Small intestine (tissue), 7 donors: ENCODE results near the gene RRAS. TPM values are rescaled to one million over a fixed set of nuclear protein-coding genes. Genes with fewer than 3 reads are reported as not detected.
A peak's percentile ranks its signal among the peaks of the same experiment; 100 is the strongest.

Experiments
- DNase-seq, 2 donors: peaks; one replicate each; pipeline versions ENCODE4 v3.0.0 to v3.0.0-alpha.2; 2013
- FAIRE-seq: peaks from 2 replicates; lab custom pipeline; 2012; peaks lifted over from hg19 to GRCh38; lab: Jason Lieb, UNC
- H3K27ac ChIP-seq, 3 donors: one replicate each; pipeline ENCODE4 v1.5.1; 2013; ENCODE audit warnings: low read length in 2 of 3, mild to moderate bottlenecking in 2 of 3, control low read depth in 1 of 3, inconsistent platforms in 1 of 3, low read depth in 1 of 3, moderate library complexity in 1 of 3
- H3K27me3 ChIP-seq, 3 donors: one replicate each; pipeline ENCODE4 v1.6.1; 2013; ENCODE audit warnings: low read length in 3 of 3, inconsistent platforms in 1 of 3; ENCODE audit not compliant: control insufficient read depth in 3 of 3, insufficient read depth in 3 of 3
- H3K36me3 ChIP-seq, 3 donors: one replicate each; pipeline ENCODE4 v1.6.1; 2013; ENCODE audit warnings: low read length in 3 of 3, inconsistent platforms in 1 of 3, low read depth in 1 of 3, mild to moderate bottlenecking in 1 of 3, moderate library complexity in 1 of 3; ENCODE audit not compliant: control insufficient read depth in 3 of 3, insufficient read depth in 2 of 3
- H3K4me1 ChIP-seq, 3 donors: one replicate each; pipeline ENCODE4 v1.6.1; 2013; ENCODE audit warnings: low read length in 2 of 3, inconsistent platforms in 1 of 3, low read depth in 1 of 3, mild to moderate bottlenecking in 1 of 3, moderate library complexity in 1 of 3; ENCODE audit not compliant: control insufficient read depth in 3 of 3, insufficient read depth in 2 of 3
- H3K4me3 ChIP-seq, 3 donors: one replicate each; pipeline ENCODE4 v1.5.1; 2013; ENCODE audit warnings: low read length in 3 of 3, control low read depth in 1 of 3, inconsistent platforms in 1 of 3, low read depth in 1 of 3, mild to moderate bottlenecking in 1 of 3, moderate library complexity in 1 of 3
- H3K9me3 ChIP-seq, 2 donors: one replicate each; pipeline ENCODE4 v1.6.1; 2013; ENCODE audit warnings: low read depth in 1 of 2, low read length in 1 of 2; ENCODE audit not compliant: control insufficient read depth in 2 of 2, insufficient read depth in 1 of 2
- WGBS, 3 donors: extraction: QIAGEN DNeasy Blood & Tissue Kit; methylation state at CpG; one replicate each; pipeline ENCODE4 v1.1.7; 2013; 5-methylcytosine and 5-hydroxymethylcytosine counted together
- polyA plus RNA-seq, 4 donors: library from polyadenylated mRNA; stranded (reverse) in 3 of 4; unstranded in 1 of 4; fragments of 200-250 nt in 3 of 4; fragments of 120-200 nt in 1 of 4; gene quantifications; one replicate each; pipeline versions ENCODE4 v1.2.1 to v1.2.3, GENCODE V29; 2013
- donor health status: healthy with polysubstance abuse.
- donor health status: control.
- donor health status: control.
- donor health status: Bipolar disorder and iron deficiency.
- donor health status: healthy.

RRAS gene
- polyA plus RNA-seq, 4 donors = 30.6 to 105 (median 85.5) TPM

- no peak for FAIRE-seq
- Histone ChIP-seq H3K27me3 (no peaks in the 10 kb centered on the region), H3K4me3 (no peak overlapping the region), H3K36me3 (peaks cover 0 to 29% (median 0%) of the 10 kb centered on the region in 3 donors), H3K27ac (no peak overlapping the region), H3K9me3 (no peaks in the 10 kb centered on the region), H3K4me1 (peaks cover 4 to 17% (median 4%) of the 10 kb centered on the region in 3 donors)
- WGBS, 3 donors = 91 to 92% (median 91%) methylated on average over 3 of the region's 3 CpGs
- DNase-seq = no peak
These were observed 29.6 kb upstream of the RRAS start for GRCh38 chr19:49669516-49669915.

GRCh38 chr19:49667473-49667872 is 27.5 kb upstream of the RRAS start:
- H3K9me3 ChIP-seq = no peaks in the 10 kb centered on the region
- no peak overlapping the region for H3K27ac ChIP-seq
- peaks cover 4 to 22% (median 7%) of the 10 kb centered on the region in 3 donors for H3K4me1 ChIP-seq
- WGBS, 3 donors = 88 to 95% (median 89%) methylated on average over 2 of the region's 2 CpGs
- no peaks in the 10 kb centered on the region for H3K27me3 ChIP-seq
- DNase-seq = no peak
- H3K4me3 ChIP-seq = no peak overlapping the region
- peaks cover 0 to 32% (median 6%) of the 10 kb centered on the region in 3 donors for H3K36me3 ChIP-seq
- no peak for FAIRE-seq

GRCh38 chr19:49666120-49666444 is 26.1 kb upstream of the RRAS start:
- H3K4me1 ChIP-seq = peaks cover 4 to 15% (median 7%) of the 10 kb centered on the region in 3 donors
- no peak for FAIRE-seq
- H3K36me3 ChIP-seq = peaks cover 3 to 43% (median 12%) of the 10 kb centered on the region in 3 donors
- WGBS, 3 donors = 0 to 3% (median 1%) methylated on average over 9 of the region's 9 CpGs
- no peak for DNase-seq
- peak overlapping the region; percentile 6 to 79 (median 69) for H3K4me3 ChIP-seq
- no peaks in the 10 kb centered on the region for H3K27me3 ChIP-seq
- no peaks in the 10 kb centered on the region for H3K9me3 ChIP-seq
- peak overlapping the region in 2 of 3 donors; percentile 43 to 70 for H3K27ac ChIP-seq

- Histone ChIP-seq H3K4me1 (peaks cover 4 to 15% (median 7%) of the 10 kb centered on the region in 3 donors), H3K36me3 (peaks cover 3 to 47% (median 12%) of the 10 kb centered on the region in 3 donors), H3K9me3 (no peaks in the 10 kb centered on the region), H3K4me3 (peak within 1 kb of the TSS; percentile 64 to 79 (median 69)), H3K27ac (peak within 1 kb of the TSS; percentile 70 to 88 (median 85)), H3K27me3 (no peaks in the 10 kb centered on the region)
- DNase-seq = peak; percentile 98 to 99
- 0 to 1% (median 0%) methylated on average over 49 to 50 of the region's 50 CpGs for WGBS, 3 donors
- no peak for FAIRE-seq
These were observed 25.6 kb upstream of the RRAS start, which contains the start of the genes BCL2L12 and IRF3 for GRCh38 chr19:49665351-49666119. Gene BCL2L12, plus strand, starts transcription at chr19:49665933. Its CDS starts 760 bp downstream, at chr19:49666693. Gene IRF3, minus strand, starts transcription at chr19:49665857. Its CDS starts 1,019 bp downstream, at chr19:49664838.

GRCh38 chr19:49665036-49665350 is 25.1 kb upstream of the RRAS start:
- WGBS, 3 donors = 0 to 2% (median 1%) methylated on average over 7 of the region's 7 CpGs
- peaks cover 4 to 15% (median 7%) of the 10 kb centered on the region in 3 donors for H3K4me1 ChIP-seq
- H3K9me3 ChIP-seq = no peaks in the 10 kb centered on the region
- H3K27ac ChIP-seq = peak overlapping the region; percentile 70 to 88 (median 85)
- FAIRE-seq (no peak), DNase-seq (no peak)
- H3K27me3 ChIP-seq = no peaks in the 10 kb centered on the region
- H3K4me3 ChIP-seq = peak overlapping the region; percentile 64 to 79 (median 69)
- H3K36me3 ChIP-seq = peaks cover 4 to 48% (median 12%) of the 10 kb centered on the region in 3 donors

DNA sequence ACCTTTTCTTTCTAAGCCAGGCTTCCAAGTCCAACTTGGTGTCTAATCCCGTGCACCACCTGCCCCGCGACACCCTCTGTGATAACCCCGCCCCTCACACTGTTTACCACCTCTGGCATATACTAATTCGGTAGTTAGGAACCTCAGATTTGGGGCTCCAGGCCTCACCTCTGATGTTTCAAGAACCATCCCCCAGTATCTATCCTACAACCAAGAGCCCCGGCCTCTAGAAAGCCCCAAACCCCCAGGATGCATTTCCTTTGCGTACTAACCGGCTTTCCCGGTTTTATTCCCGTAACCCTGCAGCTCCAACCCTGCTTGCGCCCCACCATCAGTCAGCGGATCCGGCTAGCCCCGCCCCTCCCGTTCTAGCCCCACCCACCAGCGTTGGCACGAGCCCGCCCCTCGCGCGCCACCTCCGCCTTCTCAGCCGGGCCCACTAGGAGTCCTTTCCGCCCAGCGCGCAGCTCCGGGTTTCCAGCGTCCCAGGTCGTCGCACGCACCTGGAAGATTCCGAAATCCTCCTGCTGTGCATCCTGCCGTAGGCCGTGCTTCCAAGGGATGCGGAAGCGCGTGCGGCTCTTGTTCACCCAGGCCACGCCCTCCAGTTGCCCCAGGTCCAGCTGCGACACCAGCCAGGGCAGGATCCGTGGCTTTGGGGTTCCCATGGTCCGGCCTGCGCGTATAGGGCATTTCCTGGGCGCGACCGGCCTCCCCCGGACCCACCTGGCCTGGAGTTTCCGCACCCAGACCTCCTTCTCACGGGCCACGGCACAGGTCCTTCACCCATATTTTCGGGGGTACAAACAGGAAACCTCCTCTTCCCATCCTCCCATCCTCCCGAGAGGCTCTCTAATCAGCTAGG is 24.5 kb upstream of the RRAS start:
- Histone ChIP-seq H3K4me3 (peak overlapping the region; percentile 64 to 79 (median 69)), H3K36me3 (peaks cover 5 to 50% (median 12%) of the 10 kb centered on the region in 3 donors), H3K9me3 (no peaks in the 10 kb centered on the region), H3K27me3 (no peaks in the 10 kb centered on the region), H3K27ac (peak overlapping the region; percentile 70 to 88 (median 85)), H3K4me1 (peaks cover 4 to 15% (median 7%) of the 10 kb centered on the region in 3 donors)
- DNase-seq (peak; percentile 91 to 94), FAIRE-seq (no peak)
- 0 to 1% (median 1%) methylated on average over 53 of the region's 53 CpGs for WGBS, 3 donors

- H3K36me3 ChIP-seq = peaks cover 12 to 52% (median 15%) of the 10 kb centered on the region in 3 donors
- H3K27me3 ChIP-seq = no peaks in the 10 kb centered on the region
- peak overlapping the region in 1 of 3 donors; percentile 6 for H3K4me3 ChIP-seq
- no peaks in the 10 kb centered on the region for H3K9me3 ChIP-seq
- DNase-seq (no peak), FAIRE-seq (no peak)
- H3K4me1 ChIP-seq = peaks cover 4 to 15% (median 7%) of the 10 kb centered on the region in 3 donors
- 69 to 82% (median 73%) methylated on average over 11 to 12 of the region's 12 CpGs for WGBS, 3 donors
- peak overlapping the region in 2 of 3 donors; percentile 30 to 72 for H3K27ac ChIP-seq
These were observed 23.3 kb upstream of the RRAS start for GRCh38 chr19:49663224-49663623.

DNA sequence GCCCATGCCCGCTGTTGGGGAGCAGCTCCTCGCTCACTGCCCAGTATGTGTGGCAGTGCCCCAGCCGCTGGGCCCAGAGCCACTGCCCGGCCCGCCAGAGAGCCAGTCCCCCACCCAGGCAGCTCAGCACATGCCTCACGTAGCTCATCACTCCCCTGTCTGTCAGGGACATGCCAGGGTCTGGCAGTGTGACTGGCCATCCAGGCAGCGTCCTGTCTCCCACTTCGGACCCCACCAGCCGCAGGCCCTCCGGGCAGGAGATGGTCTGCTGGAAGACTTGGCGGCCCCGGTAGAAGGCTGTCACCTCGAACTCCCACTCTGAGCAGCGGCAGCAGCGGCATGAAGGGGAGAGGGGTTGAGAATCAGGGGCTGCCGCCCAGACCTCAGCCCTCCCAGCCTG is 22.1 kb upstream of the RRAS start:
- peaks cover 13 to 64% (median 24%) of the 10 kb centered on the region in 3 donors for H3K36me3 ChIP-seq
- no peak for DNase-seq
- FAIRE-seq = no peak
- H3K9me3 ChIP-seq = no peaks in the 10 kb centered on the region
- H3K27ac ChIP-seq = no peak overlapping the region
- no peaks in the 10 kb centered on the region for H3K27me3 ChIP-seq
- WGBS, 3 donors = 94 to 96% (median 94%) methylated on average over 16 of the region's 16 CpGs
- no peak overlapping the region for H3K4me3 ChIP-seq
- H3K4me1 ChIP-seq = peaks cover 4 to 14% (median 7%) of the 10 kb centered on the region in 3 donors
